GM23248 (cell line): Measurements from ENCODE around the gene DUOXA1.

Experiments
- EZH2 ChIP-seq: fragments of 200-600 bp; sonication (generic); IDR thresholded peaks from 2 replicates; pipeline ENCODE4 v1.6.1; 2018; ENCODE audit warnings: antibody characterized with exemption, mild to moderate bottlenecking; ENCODE audit not compliant: insufficient read depth, poor library complexity, severe bottlenecking
- EZH2phosphoT487 ChIP-seq: fragments of 200-600 bp; sonication (generic); IDR thresholded peaks from 2 replicates; pipeline ENCODE4 v1.6.1; 2018; ENCODE audit warnings: antibody characterized with exemption, moderate library complexity, mild to moderate bottlenecking, low read depth; ENCODE audit not compliant: insufficient read depth

DNA sequence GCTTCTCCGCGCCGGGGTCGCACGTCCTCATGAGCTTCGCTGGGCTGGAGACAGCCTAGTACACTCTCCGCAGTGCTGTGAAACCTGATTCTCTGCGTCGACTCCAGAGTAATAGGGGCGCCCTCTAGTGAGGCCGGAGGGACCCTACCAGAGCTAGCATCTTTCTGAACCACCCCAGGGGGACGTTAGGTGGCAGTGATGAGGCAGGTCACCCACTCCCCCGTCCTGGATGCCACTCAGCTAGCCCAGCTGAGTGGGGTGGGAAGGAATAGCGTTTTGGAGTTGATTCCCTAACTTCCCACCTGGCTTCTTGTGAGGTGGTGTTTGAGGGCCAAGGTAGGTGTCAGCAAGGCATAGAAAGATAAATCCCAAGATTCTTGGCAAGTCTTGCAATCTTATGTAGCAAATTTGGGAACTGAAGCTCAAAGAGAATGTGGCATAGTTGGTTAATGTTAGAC is 11.5 kb downstream of the DUOXA1 start:
- TF ChIP-seq EZH2phosphoT487, result no peak
- TF ChIP-seq EZH2, result no peak
